ENCODE measurements around the gene DNAJC19.

DNA sequence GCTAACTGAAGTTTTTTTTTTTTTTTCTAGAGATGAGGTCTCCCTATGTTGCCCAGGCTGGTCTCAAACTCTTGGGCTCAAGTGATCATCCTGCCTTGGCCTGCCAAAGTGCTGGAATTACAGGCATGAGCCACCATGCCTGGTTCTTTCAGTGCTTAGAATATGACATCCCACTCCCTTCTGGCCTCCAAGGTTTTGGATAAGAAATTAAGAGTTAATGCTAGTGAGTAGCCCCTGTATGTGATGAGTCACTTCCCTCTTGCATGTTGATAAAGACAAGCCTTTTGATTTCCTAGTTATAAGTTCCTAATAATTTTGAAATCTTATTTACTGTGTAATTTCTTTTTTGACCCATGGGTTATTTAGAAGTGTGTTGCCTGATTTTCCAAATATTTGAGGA, 35.7 kb upstream of the DNAJC19 start:
- TF ChIP-seq REST (IDR thresholded peaks at IDR 0.05; ENCODE audit: insufficient read depth in 1 of 2, low read depth in 2 of 2, low read length in 1 of 2) (no peak), SIN3A (IDR thresholded peaks at IDR 0.05; ENCODE audit: borderline replicate concordance, insufficient read depth, low read depth, low read length) (no peak), POLR2AphosphoS5 (IDR thresholded peaks at IDR 0.05; ENCODE audit: low read depth, low read length) (no peak), TCF7L2 (IDR thresholded peaks at IDR 0.05; ENCODE audit: low read depth, low read length) (no peak)
- TF ChIP-seq, protein P1, sequence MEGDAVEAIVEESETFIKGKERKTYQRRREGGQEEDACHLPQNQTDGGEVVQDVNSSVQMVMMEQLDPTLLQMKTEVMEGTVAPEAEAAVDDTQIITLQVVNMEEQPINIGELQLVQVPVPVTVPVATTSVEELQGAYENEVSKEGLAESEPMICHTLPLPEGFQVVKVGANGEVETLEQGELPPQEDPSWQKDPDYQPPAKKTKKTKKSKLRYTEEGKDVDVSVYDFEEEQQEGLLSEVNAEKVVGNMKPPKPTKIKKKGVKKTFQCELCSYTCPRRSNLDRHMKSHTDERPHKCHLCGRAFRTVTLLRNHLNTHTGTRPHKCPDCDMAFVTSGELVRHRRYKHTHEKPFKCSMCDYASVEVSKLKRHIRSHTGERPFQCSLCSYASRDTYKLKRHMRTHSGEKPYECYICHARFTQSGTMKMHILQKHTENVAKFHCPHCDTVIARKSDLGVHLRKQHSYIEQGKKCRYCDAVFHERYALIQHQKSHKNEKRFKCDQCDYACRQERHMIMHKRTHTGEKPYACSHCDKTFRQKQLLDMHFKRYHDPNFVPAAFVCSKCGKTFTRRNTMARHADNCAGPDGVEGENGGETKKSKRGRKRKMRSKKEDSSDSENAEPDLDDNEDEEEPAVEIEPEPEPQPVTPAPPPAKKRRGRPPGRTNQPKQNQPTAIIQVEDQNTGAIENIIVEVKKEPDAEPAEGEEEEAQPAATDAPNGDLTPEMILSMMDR (IDR thresholded peaks at IDR 0.05) = no peak

Measured in Panc1 (cell line).